ENCODE results near the gene USP6NL. TPM values are rescaled to one million over a fixed set of nuclear protein-coding genes. Genes with fewer than 3 reads are reported as not detected.

Gene USP6NL
- total and polyA plus RNA-seq, 4 donors, result 24.6 to 30.8 (median 27.8) TPM

DNA sequence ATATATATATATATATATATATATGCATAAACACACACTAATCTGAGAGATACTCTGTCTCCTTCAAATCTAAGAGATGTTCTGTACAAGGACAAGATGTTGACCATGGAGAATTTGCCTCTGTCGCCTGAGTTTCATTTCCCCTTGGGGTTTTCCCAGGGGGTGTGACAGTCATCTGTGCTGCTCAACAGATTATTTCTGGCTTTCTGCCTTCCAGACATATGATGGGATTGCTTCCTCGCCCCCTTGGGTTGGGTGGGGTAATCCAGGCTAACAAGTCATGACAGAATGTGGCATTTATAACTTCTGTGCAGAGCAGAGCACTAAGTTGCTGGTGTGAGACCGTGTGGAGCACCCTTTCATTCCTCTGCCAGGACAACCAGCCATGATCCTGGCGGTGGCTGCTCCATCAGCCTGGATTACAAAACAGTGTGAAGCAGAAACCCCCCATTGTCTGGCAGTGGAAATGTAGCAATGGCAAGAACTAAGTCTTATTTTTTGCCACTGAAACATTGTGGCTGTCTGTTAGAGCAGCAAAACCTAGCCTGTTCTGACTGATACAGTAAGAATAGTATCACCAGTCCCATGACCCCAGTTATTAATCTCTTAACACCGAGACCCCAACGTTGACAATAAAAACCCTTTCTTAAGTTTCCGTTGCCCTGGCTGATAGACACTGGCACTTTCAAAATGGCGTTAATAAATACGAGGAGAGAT, 13.7 kb upstream of the USP6NL start:
- no peak overlapping the region for H3K27ac ChIP-seq (ENCODE audit: low read depth, low read length)
- H3K4me1 ChIP-seq (ENCODE audit: control insufficient read depth, insufficient read depth, low read length), result no peaks in the 10 kb centered on the region
- DNase-seq (ENCODE audit: low read depth in 4 of 6, low spot score in 6 of 6), result no peak
- no peaks in the 10 kb centered on the region for H3K27me3 ChIP-seq (ENCODE audit: control insufficient read depth, insufficient read depth, low read length)
- H3K4me3 ChIP-seq (ENCODE audit: low read depth, low read length), result no peak overlapping the region
- 82% methylated on average over 6 of the region's 9 CpGs for WGBS (ENCODE audit: insufficient coverage)
- no peaks in the 10 kb centered on the region for H3K9me3 ChIP-seq (ENCODE audit: control insufficient read depth, insufficient read depth, low read length)
- H3K36me3 ChIP-seq (ENCODE audit: control insufficient read depth, insufficient read depth, low read length), result no peaks in the 10 kb centered on the region

GRCh38 chr10:11617233-11617632, 5.8 kb upstream of the USP6NL start:
- no peak for DNase-seq (ENCODE audit: low read depth in 4 of 6, low spot score in 6 of 6)
- H3K4me1 ChIP-seq (ENCODE audit: control insufficient read depth, insufficient read depth, low read length), result no peaks in the 10 kb centered on the region
- no peaks in the 10 kb centered on the region for H3K36me3 ChIP-seq (ENCODE audit: control insufficient read depth, insufficient read depth, low read length)
- H3K4me3 ChIP-seq (ENCODE audit: low read depth, low read length), result no peak overlapping the region
- H3K27me3 ChIP-seq (ENCODE audit: control insufficient read depth, insufficient read depth, low read length), result no peaks in the 10 kb centered on the region
- H3K9me3 ChIP-seq (ENCODE audit: control insufficient read depth, insufficient read depth, low read length), result no peaks in the 10 kb centered on the region
- no peak overlapping the region for H3K27ac ChIP-seq (ENCODE audit: low read depth, low read length)

GRCh38 chr10:11616021-11616420, 4.6 kb upstream of the USP6NL start:
- Histone ChIP-seq H3K36me3 (ENCODE audit: control insufficient read depth, insufficient read depth, low read length) (no peaks in the 10 kb centered on the region), H3K27ac (ENCODE audit: low read depth, low read length) (no peak overlapping the region), H3K4me3 (ENCODE audit: low read depth, low read length) (no peak overlapping the region), H3K27me3 (ENCODE audit: control insufficient read depth, insufficient read depth, low read length) (no peaks in the 10 kb centered on the region), H3K4me1 (ENCODE audit: control insufficient read depth, insufficient read depth, low read length) (peaks cover 3% of the 10 kb centered on the region), H3K9me3 (ENCODE audit: control insufficient read depth, insufficient read depth, low read length) (no peaks in the 10 kb centered on the region)
- no peak for DNase-seq (ENCODE audit: low read depth in 4 of 6, low spot score in 6 of 6)
- 99% methylated on average over 3 of the region's 5 CpGs for WGBS (ENCODE audit: insufficient coverage)

- no peak for DNase-seq (ENCODE audit: low read depth in 4 of 6, low spot score in 6 of 6)
- Histone ChIP-seq H3K4me3 (ENCODE audit: low read depth, low read length) (no peak overlapping the region), H3K4me1 (ENCODE audit: control insufficient read depth, insufficient read depth, low read length) (peaks cover 3% of the 10 kb centered on the region), H3K9me3 (ENCODE audit: control insufficient read depth, insufficient read depth, low read length) (no peaks in the 10 kb centered on the region), H3K27ac (ENCODE audit: low read depth, low read length) (no peak overlapping the region), H3K36me3 (ENCODE audit: control insufficient read depth, insufficient read depth, low read length) (no peaks in the 10 kb centered on the region), H3K27me3 (ENCODE audit: control insufficient read depth, insufficient read depth, low read length) (no peaks in the 10 kb centered on the region)
Observed at GRCh38 chr10:11615396-11615795, 3.9 kb upstream of the USP6NL start.

DNA sequence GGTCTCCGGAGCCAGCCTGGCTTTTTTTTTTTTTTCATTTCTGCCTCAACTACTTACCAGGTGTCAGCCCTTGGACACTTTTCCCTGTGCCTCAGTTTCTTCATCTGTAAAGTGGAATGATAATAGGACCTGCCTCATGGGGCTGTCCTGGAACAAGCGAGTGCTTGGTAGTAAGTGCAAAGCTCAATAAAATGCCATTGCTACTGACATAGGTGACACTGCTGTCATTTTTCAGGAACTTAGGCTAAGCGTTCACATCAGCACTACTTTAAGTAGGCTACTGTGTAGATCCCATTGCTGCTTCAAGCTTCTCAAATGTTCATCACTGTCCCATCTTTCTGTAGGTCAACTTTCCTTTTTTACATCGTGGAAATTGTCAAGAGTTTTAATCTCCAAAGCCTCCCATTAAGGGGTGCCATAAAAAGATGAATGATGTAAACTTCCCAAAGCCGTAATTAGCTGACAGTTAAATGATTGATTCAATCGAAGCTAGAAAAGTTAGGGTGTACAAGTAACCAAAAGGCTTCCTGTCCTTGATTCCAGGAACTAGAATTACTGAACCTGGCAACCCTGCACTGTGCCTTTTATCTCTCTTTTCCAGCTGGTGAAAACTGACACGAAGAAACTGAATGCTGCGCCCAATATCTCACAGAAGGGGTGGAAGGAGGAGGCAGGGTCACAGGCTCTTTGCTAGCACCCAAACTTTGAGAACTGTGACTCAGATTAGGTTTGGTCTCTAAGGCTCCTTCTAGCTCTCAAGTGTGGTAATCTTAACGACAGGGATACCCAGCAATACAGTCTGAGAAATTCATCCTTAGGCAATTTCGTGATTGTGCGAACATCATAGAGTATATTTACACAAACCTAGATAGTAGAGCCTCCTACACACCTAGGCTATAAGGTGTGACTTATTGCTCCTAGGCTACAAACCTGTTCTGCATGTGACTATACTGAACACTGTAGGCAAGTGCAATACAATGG, 861 bp upstream of the USP6NL start:
- DNase-seq (ENCODE audit: low read depth in 4 of 6, low spot score in 6 of 6), result peak in 2 of 6 donors; percentile 11 to 22
- Histone ChIP-seq H3K36me3 (ENCODE audit: control insufficient read depth, insufficient read depth, low read length) (no peaks in the 10 kb centered on the region), H3K4me1 (ENCODE audit: control insufficient read depth, insufficient read depth, low read length) (peaks cover 7% of the 10 kb centered on the region), H3K27me3 (ENCODE audit: control insufficient read depth, insufficient read depth, low read length) (no peaks in the 10 kb centered on the region), H3K9me3 (ENCODE audit: control insufficient read depth, insufficient read depth, low read length) (no peaks in the 10 kb centered on the region), H3K27ac (ENCODE audit: low read depth, low read length) (peak overlapping the region; percentile 83), H3K4me3 (ENCODE audit: low read depth, low read length) (peak overlapping the region; percentile 65)
- 28% methylated on average over 4 of the region's 11 CpGs for WGBS (ENCODE audit: insufficient coverage)

GRCh38 chr10:11610826-11611247, 613 bp downstream of the USP6NL start:
- under 1% methylated on average over 43 of the region's 43 CpGs for WGBS (ENCODE audit: insufficient coverage)

GRCh38 chr10:11610166-11610825, 1.2 kb downstream of the USP6NL start:
- Histone ChIP-seq H3K27ac (ENCODE audit: low read depth, low read length) (peak overlapping the region; percentile 78), H3K27me3 (ENCODE audit: control insufficient read depth, insufficient read depth, low read length) (no peaks in the 10 kb centered on the region), H3K9me3 (ENCODE audit: control insufficient read depth, insufficient read depth, low read length) (no peaks in the 10 kb centered on the region), H3K4me3 (ENCODE audit: low read depth, low read length) (peak overlapping the region; percentile 71), H3K36me3 (ENCODE audit: control insufficient read depth, insufficient read depth, low read length) (no peaks in the 10 kb centered on the region), H3K4me1 (ENCODE audit: control insufficient read depth, insufficient read depth, low read length) (peaks cover 7% of the 10 kb centered on the region)
- peak in 2 of 6 donors; percentile 31 to 47 for DNase-seq (ENCODE audit: low read depth in 4 of 6, low spot score in 6 of 6)
- 0% methylated on average over 1 of the region's 9 CpGs for WGBS (ENCODE audit: insufficient coverage)

More at GRCh38 chr10:11610826-11611247, 613 bp downstream of the USP6NL start:
- H3K36me3 ChIP-seq (ENCODE audit: control insufficient read depth, insufficient read depth, low read length), result no peaks in the 10 kb centered on the region
- H3K4me1 ChIP-seq (ENCODE audit: control insufficient read depth, insufficient read depth, low read length), result peaks cover 7% of the 10 kb centered on the region
- peak overlapping the region; percentile 78 for H3K27ac ChIP-seq (ENCODE audit: low read depth, low read length)
- H3K27me3 ChIP-seq (ENCODE audit: control insufficient read depth, insufficient read depth, low read length), result no peaks in the 10 kb centered on the region
- no peaks in the 10 kb centered on the region for H3K9me3 ChIP-seq (ENCODE audit: control insufficient read depth, insufficient read depth, low read length)
- peak overlapping the region; percentile 71 for H3K4me3 ChIP-seq (ENCODE audit: low read depth, low read length)
- peak in 5 of 6 donors; percentile 17 to 73 (median 29) for DNase-seq (ENCODE audit: low read depth in 4 of 6, low spot score in 6 of 6)

- no peaks in the 10 kb centered on the region for H3K9me3 ChIP-seq (ENCODE audit: control insufficient read depth, insufficient read depth, low read length)
Observed at GRCh38 chr10:11609492-11610093, 1.9 kb downstream of the USP6NL start.

DNA sequence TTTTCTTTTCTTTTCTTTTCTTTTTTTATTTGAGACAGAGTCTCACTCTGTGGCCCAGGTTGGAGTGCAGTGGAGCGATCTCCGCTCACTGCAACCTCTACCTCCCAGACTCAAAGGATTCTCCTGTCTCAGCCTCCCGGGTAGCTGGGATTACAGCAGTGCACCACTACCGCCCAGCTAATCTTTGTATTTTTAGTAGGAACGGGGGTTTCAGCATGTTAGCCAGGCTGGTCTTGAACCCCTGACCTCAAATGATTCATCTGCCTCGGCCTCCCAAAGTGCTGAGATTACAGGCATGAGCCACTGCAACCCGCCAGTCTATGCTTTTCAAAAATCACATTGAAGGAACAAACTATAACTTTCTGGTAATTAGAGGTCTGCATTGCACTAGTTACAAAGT, 2.4 kb downstream of the USP6NL start:
- H3K4me3 ChIP-seq (ENCODE audit: low read depth, low read length), result no peak overlapping the region
- H3K9me3 ChIP-seq (ENCODE audit: control insufficient read depth, insufficient read depth, low read length), result no peaks in the 10 kb centered on the region
- WGBS (ENCODE audit: insufficient coverage), result 73% methylated on average over 2 of the region's 7 CpGs
- DNase-seq (ENCODE audit: low read depth in 4 of 6, low spot score in 6 of 6), result no peak
- H3K36me3 ChIP-seq (ENCODE audit: control insufficient read depth, insufficient read depth, low read length), result no peaks in the 10 kb centered on the region
- H3K27me3 ChIP-seq (ENCODE audit: control insufficient read depth, insufficient read depth, low read length), result no peaks in the 10 kb centered on the region
- H3K27ac ChIP-seq (ENCODE audit: low read depth, low read length), result no peak overlapping the region
- H3K4me1 ChIP-seq (ENCODE audit: control insufficient read depth, insufficient read depth, low read length), result peaks cover 7% of the 10 kb centered on the region

More at GRCh38 chr10:11609492-11610093, 1.9 kb downstream of the USP6NL start:
- no peaks in the 10 kb centered on the region for H3K27me3 ChIP-seq (ENCODE audit: control insufficient read depth, insufficient read depth, low read length)
- H3K4me3 ChIP-seq (ENCODE audit: low read depth, low read length), result peak overlapping the region; percentile 4
- WGBS (ENCODE audit: insufficient coverage), result 20% methylated on average over 1 of the region's 3 CpGs
- DNase-seq (ENCODE audit: low read depth in 4 of 6, low spot score in 6 of 6), result peak in 1 of 6 donors; percentile 14
- no peaks in the 10 kb centered on the region for H3K36me3 ChIP-seq (ENCODE audit: control insufficient read depth, insufficient read depth, low read length)
- H3K27ac ChIP-seq (ENCODE audit: low read depth, low read length), result no peak overlapping the region
- peaks cover 7% of the 10 kb centered on the region for H3K4me1 ChIP-seq (ENCODE audit: control insufficient read depth, insufficient read depth, low read length)

All from spinal cord (tissue), 10 donors.